ENCODE measurements around the gene SMAD3. TPM values are rescaled to one million over a fixed set of nuclear protein-coding genes. Genes with fewer than 3 reads are reported as not detected.

Gene SMAD3
- total RNA-seq, 1 experiment from 2014 or later = 89.2 TPM

- POLR2A ChIA-PET = no interaction called here
These were observed 175.1 kb downstream of the SMAD3 start for GRCh38 chr15:67240235-67241131.

More at GRCh38 chr15:67240235-67241131, 175.1 kb downstream of the SMAD3 start:
- H3K27ac ChIP-seq (ENCODE audit: low read depth, low read length) = no peak overlapping the region
- intact Hi-C loops (cut with micrococcal nuclease) = loop anchor here (10.0 kb wide), 1 partner anchor 594 kb away; no protein-coding TSS in a partner anchor
- CTCF ChIA-PET = interaction anchor here (0.7 to 2.0 kb wide), 7 partner anchors 10 to 116 kb away, joined by 3 to 6 read pairs (median 3); partner anchors contain the start of genes AAGAB and IQCH
- H4K20me1 ChIP-seq (ENCODE audit: insufficient read depth) = peaks cover 10% of the 10 kb centered on the region; the same call in 1 of the 2 replicates
- DNase-seq (ENCODE audit: low read depth, low spot score) = peak; percentile 21
- H3K9me2 ChIP-seq (ENCODE audit: insufficient read depth) = no peaks in the 10 kb centered on the region
- H3K27me3 ChIP-seq (ENCODE audit: insufficient read depth, low read length) = no peaks in the 10 kb centered on the region
- no peak overlapping the region for H3K4me3 ChIP-seq (replicated peaks in 1 of 2; ENCODE audit: low read depth in 1 of 2, low read length in 2 of 2)
- no TSS peak for BruUV-seq (replicated peaks)
- H3K9me3 ChIP-seq (ENCODE audit: control insufficient read depth in 1 of 2, insufficient read depth in 1 of 2, low read depth in 1 of 2, low read length in 2 of 2) = no peaks in the 10 kb centered on the region
- H3K36me3 ChIP-seq (ENCODE audit: control insufficient read depth in 1 of 2, insufficient read depth in 2 of 2, low read length in 2 of 2) = no peaks in the 10 kb centered on the region
- H3K79me2 ChIP-seq (ENCODE audit: insufficient read depth, low read length) = peaks cover 86% of the 10 kb centered on the region
- TF ChIP-seq ELF1 (IDR thresholded peaks at IDR 0.05; ENCODE audit: borderline replicate concordance, low read depth) (no peak), CBX3 (IDR thresholded peaks at IDR 0.05; ENCODE audit: low read depth) (no peak), CEBPB (IDR thresholded peaks at IDR 0.05; ENCODE audit: low read depth) (no peak), RAD21 (IDR thresholded peaks at IDR 0.05; ENCODE audit: low read depth) (peak; percentile 68)
- TF ChIP-seq, protein P1, sequence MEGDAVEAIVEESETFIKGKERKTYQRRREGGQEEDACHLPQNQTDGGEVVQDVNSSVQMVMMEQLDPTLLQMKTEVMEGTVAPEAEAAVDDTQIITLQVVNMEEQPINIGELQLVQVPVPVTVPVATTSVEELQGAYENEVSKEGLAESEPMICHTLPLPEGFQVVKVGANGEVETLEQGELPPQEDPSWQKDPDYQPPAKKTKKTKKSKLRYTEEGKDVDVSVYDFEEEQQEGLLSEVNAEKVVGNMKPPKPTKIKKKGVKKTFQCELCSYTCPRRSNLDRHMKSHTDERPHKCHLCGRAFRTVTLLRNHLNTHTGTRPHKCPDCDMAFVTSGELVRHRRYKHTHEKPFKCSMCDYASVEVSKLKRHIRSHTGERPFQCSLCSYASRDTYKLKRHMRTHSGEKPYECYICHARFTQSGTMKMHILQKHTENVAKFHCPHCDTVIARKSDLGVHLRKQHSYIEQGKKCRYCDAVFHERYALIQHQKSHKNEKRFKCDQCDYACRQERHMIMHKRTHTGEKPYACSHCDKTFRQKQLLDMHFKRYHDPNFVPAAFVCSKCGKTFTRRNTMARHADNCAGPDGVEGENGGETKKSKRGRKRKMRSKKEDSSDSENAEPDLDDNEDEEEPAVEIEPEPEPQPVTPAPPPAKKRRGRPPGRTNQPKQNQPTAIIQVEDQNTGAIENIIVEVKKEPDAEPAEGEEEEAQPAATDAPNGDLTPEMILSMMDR (IDR thresholded peaks at IDR 0.05 in 2 of 3, conservative IDR thresholded peaks at IDR 0.05 in 1 of 3; ENCODE audit: borderline replicate concordance in 1 of 3, insufficient read depth in 1 of 3, low read depth in 2 of 3, low read length in 2 of 3) = peak; percentile 41 to 72 (median 46); a peak in 5 of 6 replicates
- H2AFZ ChIP-seq (ENCODE audit: low read depth, low read length, poor library complexity, severe bottlenecking) = no peak overlapping the region
- peak; percentile 89 for ATAC-seq
- RAD21 ChIA-PET (ENCODE audit: low non-redundant PET in 1 of 2, low total read pairs in 2 of 2, uncharacterized antibody in 2 of 2, unreplicated experiment in 2 of 2) = interaction anchor here (1.3 kb wide), 2 partner anchors 64 to 294 kb away, joined by 3 to 4 read pairs; no protein-coding TSS in a partner anchor
- H3K4me2 ChIP-seq (ENCODE audit: low read length) = peak overlapping the region; percentile 30; the same call in 1 of the 2 replicates
- no peak overlapping the region for H3K9ac ChIP-seq (ENCODE audit: low read length)
- H3K4me1 ChIP-seq (ENCODE audit: control insufficient read depth in 1 of 2, insufficient read depth in 2 of 2, low read length in 2 of 2) = peaks cover 3 to 10% of the 10 kb centered on the region in 2 experiments; a peak in 3 of 4 replicates
